Activated CD4-positive, alpha-beta T cell treated with anti-CD3 and anti-CD28 coated beads, Interleukin-2, amount 50 U/mL, for 48 hours (primary cell): Measurements from ENCODE around the gene FUT7.

Experiments used
- DNase-seq, 2 experiments: peaks; one replicate each; pipeline ENCODE4 v3.0.0-alpha.2; 2020

Gene FUT7

DNA sequence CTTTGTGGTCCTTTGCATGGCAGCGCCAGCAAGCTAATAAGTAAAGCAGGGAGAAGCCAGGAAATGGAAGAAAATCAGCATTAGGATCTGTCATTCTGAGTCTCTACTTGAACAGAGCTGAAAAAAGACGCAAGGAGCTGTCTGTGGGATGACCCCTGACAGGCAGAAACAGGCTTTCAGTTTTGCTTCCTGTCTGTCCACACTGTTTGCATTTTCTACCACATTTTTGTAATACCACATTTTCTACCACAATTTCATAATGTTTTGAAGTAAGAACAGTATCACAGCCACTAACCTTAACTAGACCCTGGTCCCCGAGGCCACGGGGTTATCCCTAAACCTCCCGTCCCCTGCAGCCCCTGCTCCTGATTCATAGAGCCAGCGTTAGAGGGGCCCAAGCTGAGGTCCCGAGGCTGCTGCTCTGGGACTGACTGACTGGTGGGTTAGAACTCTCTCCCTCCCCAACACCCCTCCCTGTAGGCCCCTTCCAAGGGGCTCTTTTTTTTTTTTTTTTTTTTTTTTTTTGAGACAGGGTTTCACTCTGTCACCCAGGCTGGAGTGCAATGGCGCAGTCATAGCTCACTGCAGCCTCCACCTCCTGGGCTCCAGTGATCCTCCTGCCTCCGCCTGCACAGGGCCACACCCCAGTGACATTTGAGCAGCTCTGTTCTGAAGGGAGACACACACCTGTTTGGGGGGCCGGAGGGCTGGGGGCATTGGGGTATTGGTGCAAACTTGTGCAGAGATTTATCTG lies 31.5 kb downstream of the FUT7 start:
- DNase-seq, result peak; percentile 46 to 55

DNA sequence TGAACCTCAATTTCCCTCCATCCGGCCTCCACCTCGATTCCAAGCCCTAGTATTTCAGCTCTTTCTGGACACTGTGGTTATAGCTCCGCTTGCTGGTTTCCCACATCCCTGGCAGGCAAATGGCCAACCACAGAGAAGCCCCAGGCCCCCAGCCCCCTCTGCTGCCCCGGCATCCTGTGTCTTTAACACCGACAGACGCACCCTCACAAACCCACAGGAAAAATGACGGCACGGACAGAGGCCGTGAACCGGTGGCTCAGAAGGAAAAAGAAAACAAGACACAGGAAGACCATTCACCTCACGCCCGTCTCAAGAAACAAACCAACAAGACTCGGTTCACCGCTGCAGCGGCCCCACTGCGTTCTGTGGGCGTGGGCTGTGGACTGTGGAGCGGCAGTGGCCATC lies 34.1 kb downstream of the FUT7 start:
- DNase-seq, result peak in 1 of 2 experiments; percentile 22

DNA sequence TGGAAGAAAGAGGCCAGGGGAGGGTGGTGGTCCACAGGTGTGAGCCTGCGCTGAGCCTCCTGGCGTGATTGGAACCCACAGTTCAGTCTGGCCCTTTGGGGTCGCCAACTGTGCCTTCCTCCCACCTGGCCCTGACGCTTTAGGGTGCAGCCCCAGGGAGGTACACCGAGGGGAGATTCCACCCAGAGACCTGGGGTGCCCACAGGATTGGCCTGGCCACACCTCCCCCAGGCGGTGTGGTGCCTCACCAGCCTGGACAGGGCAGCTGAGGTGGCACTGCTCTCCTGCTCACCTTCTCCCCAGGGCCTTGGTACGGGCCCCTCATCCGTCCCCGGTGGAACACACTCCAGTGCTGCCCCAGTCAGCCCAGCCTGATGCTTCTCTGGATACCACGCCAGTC lies 34.5 kb downstream of the FUT7 start:
- no peak for DNase-seq

DNA sequence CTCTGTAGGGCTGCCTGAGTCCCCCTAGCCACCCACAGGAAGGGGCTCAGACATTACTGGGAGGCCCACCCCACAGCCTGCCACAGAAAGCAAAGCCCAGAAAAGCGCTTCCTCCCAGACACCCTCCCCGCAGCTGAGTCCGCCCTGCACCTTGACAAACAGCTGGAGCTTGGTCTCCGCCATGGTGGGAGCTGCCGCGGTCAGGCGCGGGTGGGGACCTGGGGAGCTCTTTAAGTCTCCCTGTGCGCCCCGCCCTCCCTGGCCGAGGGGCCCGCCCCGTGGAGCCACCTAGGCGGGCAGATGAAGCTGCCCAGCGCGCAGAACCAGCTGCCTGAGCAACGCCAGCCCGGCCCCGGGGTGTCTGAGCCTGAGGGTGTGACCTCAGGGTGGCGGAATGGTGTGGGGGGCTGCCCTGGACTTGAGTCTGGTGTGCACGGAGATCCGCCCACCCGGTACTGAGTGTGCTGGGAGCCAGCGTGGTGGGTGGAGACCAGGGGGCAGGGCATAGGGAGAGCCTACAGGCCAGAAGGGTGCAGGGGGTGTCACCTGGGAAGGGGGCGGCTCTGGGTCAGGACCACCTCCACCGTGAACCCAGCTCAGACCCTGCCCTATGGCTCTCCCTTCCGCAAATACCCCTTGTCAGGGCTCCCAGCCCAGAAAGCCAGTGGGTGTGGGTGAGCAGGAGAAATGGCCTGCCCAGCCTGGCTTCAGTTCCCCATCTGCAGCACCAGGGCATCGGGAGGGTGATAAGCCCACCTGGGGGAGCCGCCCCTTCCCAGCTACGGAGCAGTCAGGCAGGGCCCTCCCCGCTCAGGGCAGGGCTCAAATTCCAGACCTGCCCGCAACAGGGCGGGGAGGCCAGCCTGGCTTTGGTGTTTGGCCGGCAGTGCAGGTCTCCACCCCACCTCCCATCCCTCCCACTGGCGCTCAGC lies 35.3 kb downstream of the FUT7 start, which contains the start of gene CLIC3:
TSS of gene CLIC3 (minus strand) at position 208 of the 932 bp plus-strand sequence. CDS start at position 183, 25 bp downstream.
- DNase-seq, result peak; percentile 27 to 39

DNA sequence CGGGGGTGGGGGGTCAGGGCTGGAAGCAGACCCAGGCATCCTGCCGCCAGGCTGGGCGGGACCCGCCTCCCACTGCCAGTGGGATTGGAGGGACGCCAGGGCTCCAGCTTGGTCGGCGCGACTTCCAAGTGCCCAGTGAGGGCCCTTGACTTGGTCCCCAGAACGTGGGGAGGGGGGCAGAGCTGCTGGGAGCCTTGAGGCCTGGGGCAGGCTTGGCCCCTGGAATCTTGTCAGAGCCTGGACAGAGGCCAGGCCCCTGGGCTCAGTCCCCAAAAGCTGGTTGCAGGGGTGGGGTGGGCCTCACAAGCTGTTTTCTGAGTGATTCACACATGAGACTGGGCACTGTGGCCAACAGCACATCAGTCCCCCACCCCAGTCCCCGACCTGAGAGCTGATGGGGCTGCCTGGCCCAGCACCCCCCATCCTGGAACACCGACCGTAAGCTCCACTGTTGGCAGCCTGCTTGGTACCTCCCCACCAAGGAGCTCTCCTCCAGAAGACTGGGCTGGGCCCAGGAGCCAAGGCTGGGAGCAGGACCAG lies 36.0 kb downstream of the FUT7 start:
- no peak for DNase-seq

DNA sequence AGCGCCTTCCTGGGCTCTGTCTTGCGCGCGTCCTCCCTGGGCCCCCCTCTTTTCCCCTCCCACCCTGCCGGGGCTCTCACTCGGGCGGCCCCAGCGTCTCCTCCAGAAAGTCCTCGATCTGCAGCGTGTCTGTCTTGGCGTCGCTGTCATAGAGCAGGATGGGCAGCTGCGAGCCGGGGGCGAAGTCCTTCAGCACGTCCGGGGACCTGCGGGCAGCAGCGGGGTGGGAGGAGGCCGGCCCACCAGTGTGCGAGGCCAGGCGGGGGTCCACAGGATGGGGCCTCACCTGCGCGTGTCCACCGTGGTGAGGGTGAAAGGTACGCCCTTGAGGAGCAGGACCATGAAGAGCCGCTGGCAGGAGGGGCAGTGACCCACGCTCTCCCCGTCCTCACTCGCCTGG lies 36.5 kb downstream of the FUT7 start:
- DNase-seq, result no peak

DNA sequence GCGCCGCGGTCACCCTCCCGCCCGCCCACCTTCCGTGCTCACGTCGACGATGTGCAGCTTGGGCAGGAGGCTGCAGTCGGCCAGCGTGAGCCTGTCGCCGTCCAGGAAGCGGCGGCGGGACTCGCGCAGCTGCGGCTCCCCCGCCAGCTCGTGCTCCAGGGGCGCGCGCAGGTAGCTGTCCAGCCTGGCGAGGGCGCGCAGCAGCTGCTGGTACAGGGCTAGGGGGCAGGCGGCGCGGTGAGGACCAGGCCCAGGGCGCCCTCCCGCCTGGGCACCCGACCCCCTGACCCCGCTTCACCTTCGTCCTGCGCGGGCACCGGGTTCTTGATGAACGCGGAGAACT lies 37.0 kb downstream of the FUT7 start:
- no peak for DNase-seq

DNA sequence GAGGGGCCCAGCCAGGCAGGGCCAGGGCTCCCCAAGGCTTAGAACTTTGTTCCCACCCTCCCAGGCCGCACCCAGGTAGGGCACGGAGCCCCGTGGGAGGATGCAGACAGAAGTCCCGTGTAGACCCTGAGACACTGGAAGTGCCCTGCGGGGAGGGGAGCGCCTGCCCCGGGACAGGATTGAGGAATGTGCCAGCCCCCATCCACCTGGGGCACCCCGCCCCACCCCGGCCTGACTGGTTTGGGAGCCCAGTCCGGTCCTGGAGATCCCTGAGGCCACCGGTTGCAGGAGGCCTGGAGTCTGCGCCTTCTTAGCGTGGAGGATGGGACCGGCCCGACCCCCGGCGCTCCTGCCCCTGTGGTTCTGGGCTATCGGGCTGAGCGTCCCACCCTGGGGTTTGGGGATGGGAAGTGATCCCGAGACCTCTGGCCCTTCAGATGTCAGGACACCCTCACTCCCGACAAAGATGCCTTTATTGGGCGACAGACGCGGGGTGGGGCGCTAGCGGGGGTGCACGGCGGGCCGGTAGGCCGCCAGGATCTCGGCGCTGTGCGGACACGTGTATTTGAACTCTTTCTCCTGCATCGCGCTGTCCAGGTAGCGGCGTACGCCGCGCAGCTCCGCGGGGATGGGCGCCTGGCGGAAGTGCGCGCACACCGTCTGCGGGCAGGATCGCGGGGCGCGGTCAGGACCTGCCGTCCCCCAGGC lies 37.6 kb downstream of the FUT7 start:
- no peak for DNase-seq

DNA sequence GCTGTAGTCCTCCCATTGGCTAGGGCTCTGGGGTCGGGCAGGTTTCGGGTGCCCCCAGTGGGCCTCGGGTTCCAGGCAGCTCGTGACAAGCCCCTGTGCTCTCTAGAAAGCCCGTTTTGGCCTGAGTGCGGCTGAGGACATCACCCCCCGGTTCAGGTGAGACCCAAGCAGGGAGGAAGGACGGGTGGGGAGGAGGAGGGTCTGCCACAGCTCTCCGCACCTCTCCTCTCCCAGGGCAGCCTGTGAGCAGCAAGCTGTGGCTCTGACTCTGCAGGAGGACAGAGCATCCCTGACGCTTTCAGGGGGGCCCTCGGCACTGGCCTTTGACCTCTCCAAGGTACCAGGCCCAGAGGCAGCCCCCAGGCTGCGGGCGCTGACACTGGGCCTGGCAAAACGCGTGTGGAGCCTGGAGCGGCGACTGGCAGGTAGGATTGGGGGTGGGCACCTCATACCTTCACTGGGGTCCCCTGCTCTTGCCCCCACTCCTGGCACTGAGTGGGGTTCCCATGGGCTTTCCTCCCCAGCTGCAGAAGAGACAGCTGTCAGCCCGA lies 39.0 kb downstream of the FUT7 start:
- DNase-seq, result no peak

DNA sequence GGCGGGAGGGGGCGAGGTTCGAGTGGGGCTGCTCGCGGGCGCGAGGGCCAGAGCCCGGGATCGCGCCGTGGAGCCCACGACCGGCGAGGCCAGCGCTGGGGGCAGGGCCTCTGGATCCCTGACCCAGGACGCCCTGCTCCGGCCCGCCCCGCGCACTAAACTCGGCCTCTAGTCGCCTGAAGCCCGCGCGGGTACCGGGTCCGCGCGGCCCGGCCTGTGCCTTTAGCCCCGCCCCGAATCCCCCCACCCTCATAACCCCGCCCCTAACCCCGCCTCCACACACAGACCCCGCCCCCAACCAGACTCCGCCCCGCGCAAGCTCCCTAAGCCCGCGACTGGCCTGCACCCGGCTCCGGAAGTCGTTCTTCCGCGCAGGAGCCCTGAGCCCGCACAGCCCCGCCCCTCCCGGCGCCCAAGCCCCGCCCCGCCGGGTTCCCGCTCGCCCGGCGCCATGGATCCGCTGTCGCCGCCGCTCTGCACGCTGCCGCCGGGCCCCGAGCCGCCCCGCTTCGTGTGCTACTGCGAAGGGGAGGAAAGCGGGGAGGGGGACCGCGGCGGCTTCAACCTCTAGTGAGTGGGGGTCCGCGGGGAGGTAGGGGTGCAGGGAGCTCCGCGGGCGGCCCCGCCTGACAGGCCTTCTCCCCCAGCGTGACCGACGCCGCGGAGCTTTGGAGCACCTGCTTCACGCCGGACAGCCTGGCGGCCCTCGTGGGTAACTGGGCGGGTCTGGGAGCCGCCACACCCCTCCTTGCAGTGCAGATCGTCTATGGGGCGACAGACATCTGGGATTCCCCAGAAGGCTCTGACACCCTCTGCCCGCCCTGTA lies 39.7 kb downstream of the FUT7 start, which contains the start of gene PAXX:
TSS of gene PAXX (plus strand) at position 430 of the 826 bp plus-strand sequence. CDS start at position 452, 22 bp downstream.
- peak; percentile 96 for DNase-seq

DNA sequence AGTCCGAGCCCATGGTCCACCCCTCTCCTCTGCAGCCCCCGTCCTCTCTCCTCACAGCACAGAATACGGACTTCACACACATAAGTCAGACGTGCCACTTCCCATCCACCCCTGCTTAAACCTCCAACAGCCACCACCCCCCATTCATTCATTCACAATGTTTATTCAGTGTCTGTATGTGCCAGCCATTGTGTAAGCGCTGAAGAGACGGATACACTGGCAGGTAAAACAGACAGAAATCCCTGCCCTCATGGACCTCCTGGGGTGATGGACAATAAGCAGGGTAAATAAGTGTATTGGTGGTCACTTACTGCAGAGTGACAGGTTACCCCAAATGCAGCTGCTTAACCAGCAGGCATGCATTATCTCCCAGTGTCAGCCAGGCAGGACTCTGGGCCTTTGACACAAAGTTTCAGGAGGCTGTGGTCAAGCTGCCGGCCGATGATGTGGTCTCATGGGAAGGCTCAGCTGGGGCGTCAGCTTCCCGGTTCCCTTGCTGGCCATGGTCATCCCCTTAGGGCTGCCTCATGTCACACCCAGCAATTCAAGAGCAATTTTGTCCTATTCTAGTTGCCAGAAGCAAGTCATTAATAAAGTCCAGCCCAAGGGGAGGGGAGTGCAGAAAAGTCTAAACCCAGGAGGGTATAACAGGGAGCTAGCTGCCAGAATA lies 41.5 kb downstream of the FUT7 start:
- DNase-seq, result no peak

DNA sequence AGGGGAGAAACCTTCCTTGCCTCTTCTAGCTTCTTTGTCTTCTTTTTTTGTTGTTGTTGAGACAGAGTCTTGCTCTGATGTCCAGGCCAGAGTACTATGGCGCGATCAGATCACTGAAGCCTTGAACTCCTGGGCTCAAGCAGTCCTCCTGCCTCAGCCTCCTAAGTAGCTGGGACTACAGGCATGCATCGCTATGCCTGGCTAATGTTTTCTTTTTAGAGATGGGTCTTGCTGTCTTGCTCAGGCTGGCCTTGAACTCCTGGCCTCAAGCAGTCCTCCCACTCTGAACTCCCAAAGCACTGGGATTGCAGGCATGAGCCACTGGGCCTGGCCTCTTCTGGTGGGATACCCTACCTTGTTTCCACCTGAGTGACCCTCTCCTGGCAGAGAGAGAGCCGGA lies 43.0 kb downstream of the FUT7 start:
- DNase-seq, result no peak

DNA sequence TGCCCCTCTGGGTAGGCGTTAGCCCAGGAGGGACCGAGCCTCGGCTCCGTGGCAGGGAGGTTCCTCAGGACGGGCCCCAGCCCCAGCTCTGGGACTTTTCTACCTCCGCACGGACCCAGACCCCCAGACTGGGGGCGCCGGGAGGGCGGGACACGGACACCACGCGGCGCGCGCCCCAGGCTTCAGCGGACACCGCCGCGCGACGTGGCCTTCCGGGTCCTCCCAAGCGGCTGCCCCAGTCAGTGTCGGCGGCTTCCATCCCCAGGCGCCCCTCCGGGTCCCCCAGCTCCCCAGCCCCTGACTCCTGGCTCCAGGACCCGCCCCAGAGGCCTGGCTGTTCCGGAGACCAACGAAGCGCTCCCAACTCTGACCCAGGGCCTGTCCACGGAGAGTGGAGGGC lies 46.0 kb downstream of the FUT7 start:
- DNase-seq, result no peak

DNA sequence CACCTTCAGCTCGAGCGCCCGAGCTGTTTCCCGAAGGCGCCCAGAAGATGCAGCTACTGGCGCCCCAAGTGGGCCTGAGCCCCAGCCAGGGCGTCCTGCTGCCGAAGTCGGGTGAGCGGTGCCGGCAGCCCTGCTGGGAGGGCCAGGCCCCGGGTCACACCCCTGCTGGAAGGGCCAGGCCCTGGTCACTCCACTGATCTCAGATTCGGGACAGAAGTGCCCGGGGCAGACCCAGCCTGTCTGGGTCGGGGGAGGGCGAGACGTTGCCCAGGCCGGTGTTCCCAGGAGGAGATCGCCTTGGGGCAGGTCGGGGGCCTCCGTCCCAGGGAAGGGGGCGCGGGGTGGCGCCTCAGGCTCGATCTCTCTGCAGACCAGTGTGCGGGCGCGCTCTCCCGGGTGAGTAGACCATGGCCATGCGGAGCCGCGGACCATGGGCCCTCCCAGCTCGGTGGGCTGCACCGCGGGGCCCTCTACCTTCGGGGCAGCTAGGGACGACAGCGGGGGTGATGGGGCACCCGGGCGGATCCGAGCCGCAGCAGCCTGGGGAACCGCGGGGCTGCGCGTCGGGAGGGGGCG lies 46.8 kb downstream of the FUT7 start:
- no peak for DNase-seq

DNA sequence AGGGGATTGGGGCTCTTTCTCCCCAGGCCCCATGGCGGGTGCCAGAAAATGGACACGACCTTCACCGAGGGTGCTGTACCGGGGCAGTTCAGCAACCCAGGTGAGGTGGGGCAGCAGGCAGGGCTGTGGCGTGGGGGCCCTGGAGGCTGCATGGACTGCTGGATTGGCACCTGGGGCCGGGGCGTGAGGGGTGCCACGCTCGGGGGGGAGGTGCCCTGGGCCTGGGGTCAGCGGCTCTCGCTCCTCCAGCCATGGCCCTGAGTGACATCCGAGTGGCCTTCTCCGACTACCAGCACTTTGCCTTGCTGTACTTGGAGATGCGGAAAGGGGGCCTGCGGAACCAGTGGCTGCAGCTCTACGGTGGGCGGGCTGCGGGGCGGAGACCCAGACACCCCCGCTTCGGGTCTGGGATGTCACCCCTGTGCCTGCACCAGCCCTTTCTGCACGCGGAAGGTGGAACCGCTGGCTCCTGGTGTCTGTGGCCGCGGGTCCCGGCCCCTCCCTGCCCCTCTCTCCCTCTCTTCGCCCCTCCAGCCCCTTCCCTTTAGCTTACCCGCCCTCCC lies 47.3 kb downstream of the FUT7 start:
- no peak for DNase-seq

DNA sequence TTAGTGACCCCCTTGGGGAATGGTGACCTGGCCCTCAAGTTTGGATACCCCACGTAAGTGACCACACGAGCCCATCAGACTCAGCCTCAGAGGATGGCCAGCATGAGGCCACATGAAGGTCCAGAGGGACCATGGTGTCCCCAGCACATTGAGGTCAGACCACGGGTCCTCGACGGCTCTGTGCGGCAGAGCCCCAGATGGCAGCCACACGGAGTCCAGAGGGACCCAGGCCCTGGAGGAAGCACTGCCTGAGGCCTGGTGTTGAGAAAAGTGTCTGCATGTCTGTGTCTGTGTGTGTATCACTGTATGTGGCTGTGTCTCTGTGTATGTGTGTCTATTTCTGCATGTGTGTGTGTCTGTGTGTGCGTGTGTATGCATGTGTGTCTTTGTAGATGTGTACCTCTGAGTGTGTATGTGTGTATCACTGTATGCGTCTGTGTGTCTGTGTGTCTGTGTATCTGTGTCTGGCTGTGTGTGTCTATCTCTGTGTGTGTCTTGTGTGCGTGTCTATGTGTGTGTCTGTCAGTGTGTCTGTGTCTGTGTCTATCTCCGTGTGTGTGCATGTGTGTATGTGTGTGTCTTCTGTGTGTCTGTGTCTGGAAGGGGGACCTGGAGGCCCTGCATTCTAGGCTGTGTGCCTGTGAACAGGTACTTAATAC lies 48.1 kb downstream of the FUT7 start:
- no peak for DNase-seq

DNA sequence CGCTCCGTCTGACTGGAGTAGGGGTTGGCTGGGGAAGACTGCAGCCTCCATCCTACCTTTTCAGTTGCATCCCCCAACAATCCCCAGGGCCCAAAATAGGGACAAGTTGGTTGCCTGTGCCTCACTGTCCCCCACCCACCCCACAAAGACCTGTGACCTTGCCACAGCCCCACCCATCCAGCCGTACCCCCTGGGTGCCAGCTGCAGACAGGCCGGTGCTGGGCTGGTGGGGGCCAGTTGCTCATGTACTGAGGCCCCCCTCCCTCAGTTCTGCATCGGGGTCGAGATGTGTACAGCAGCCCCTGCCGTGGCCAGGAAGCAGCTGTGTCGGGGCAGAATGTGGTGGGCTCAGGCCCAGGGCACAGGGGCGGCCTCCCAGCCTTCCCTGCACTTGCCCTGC lies 48.7 kb downstream of the FUT7 start:
- no peak for DNase-seq

DNA sequence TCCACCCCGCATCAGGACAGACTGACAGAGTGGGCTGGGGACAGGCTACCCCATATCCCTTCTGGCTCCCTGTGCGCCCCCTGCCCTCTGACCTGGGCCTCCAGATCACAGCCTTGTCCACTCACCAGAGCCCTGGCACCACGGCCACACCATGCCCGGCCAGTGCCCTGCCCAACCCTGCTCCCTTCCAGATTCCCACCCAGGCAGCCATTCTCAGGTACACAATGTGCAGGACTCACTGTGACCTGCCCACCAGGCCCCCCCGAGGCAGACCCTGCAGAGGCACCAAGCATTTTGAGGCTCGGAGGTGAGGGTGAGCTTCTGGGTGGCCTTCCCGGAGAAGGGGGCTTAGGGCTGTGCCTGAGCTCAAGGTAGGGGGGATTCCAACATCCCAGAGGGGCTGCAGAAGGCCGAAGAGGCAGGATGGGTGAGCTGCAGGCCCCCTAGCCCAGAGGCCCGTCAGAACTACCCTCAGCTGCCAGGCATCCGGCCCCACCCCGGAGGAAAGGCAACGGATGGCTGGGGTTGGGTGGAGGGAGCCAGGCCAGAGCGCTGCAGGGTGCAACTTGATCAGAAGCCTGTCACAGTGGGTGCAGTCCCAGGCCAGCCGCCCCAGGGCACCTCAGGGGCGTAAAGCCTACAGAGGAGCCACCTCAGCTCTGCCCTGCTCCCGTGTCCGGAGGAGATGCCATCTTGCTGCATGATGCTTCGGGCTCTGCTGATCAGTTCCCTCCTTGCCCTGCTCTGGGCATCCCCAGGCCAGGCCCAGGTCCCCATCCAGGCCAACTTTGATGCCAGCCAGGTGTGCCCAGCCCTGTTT lies 49.4 kb downstream of the FUT7 start, which contains the start of gene LCNL1:
TSS of gene LCNL1 (plus strand) at position 762 of the 820 bp plus-strand sequence. CDS start 594 bp downstream, outside the sequence.
- no peak for DNase-seq
